K562 (cell line): ENCODE data around the gene ATRIP. TPM values are rescaled to one million over a fixed set of nuclear protein-coding genes. Genes with fewer than 3 reads are reported as not detected.

ENCODE experiments used
- ATAC-seq: fragments of 200-7000 bp; cut with Tn5 transposase; 3 replicates; pipeline ENCODE4 v1.9.1; 2020; ENCODE audit warnings: moderate library complexity
- BruUV-seq: library from RNA; stranded (reverse); fragments of 400-500 nt; replicated peaks from 2 replicates; lab custom pipeline; 2021; lab: Mats Ljungman, UMichigan
- CTCF ChIA-PET: fragments of 300-600 bp; formaldehyde crosslinking; extraction: SDS; loops from one replicate; lab custom pipeline; 2021; ENCODE audit warnings: low intra/inter-chr PET ratio; lab: Yijun Ruan, JAX
- POLR2A ChIA-PET: fragments of 300-600, 350-650 bp; sonication (Branson Sonifier 250); formaldehyde crosslinking; extraction: SDS; loops from one replicate; lab custom pipeline; 2021; ENCODE audit warnings: antibody characterized with exemption, inconsistent platforms; lab: Yijun Ruan, JAX
- DNase-seq, 4 experiments: peaks; one replicate each; pipeline versions ENCODE4 v3.0.0 to v3.0.0-alpha.2; 2011 to 2018; ENCODE audit warnings: low spot score in 3 of 4, mixed read lengths in 3 of 4; ENCODE audit errors: extremely low read depth in 1 of 4
- FAIRE-seq: peaks from 2 replicates; lab custom pipeline; 2011; peaks lifted over from hg19 to GRCh38; lab: Jason Lieb, UNC
- H2AFZ ChIP-seq: 2 replicates; pipeline ENCODE4 v1.6.0; 2011; ENCODE audit warnings: low read depth, low read length, control low read depth, inconsistent platforms
- H3K27ac ChIP-seq: fragments of 200-600 bp; 3 replicates; pipeline ENCODE4 v1.8.0; 2011; ENCODE audit warnings: low read depth, mild to moderate bottlenecking, control low read depth, inconsistent platforms, low read length, moderate library complexity, mixed read lengths; ENCODE audit errors: extremely low read depth
- H3K27me3 ChIP-seq, 2 experiments: fragments of 300-600 bp in 1 of 2; 2 replicates in 1 of 2; 3 replicates in 1 of 2; pipeline versions ENCODE4 v1.6.0 to v1.8.0; 2011; ENCODE audit warnings: inconsistent platforms in 2 of 2, low read length in 2 of 2, mild to moderate bottlenecking in 1 of 2, mixed read lengths in 1 of 2, moderate library complexity in 1 of 2; ENCODE audit not compliant: control insufficient read depth in 2 of 2, insufficient read depth in 2 of 2
- H3K36me3 ChIP-seq: fragments of 300-600 bp; 3 replicates; pipeline ENCODE4 v1.8.0; 2011; ENCODE audit warnings: mild to moderate bottlenecking, low read length, inconsistent platforms; ENCODE audit not compliant: control insufficient read depth, insufficient read depth
- H3K4me1 ChIP-seq, 2 experiments: fragments of 200-600 bp in 1 of 2; replicated peaks in 1 of 2; 2 replicates in 1 of 2; 3 replicates in 1 of 2; pipeline versions ENCODE4 v1.5.1 to v1.8.0; 2011; ENCODE audit warnings: inconsistent platforms in 2 of 2, low read length in 2 of 2, mild to moderate bottlenecking in 1 of 2, mixed read lengths in 1 of 2, moderate library complexity in 1 of 2; ENCODE audit not compliant: control insufficient read depth in 2 of 2, insufficient read depth in 2 of 2
- H3K4me2 ChIP-seq: 2 replicates; pipeline ENCODE4 v1.6.1; 2011; ENCODE audit warnings: low read length, control low read depth, inconsistent platforms, mixed read lengths; ENCODE audit not compliant: insufficient read depth
- H3K4me3 ChIP-seq: fragments of 200-600 bp; sonication (generic), shearing (Covaris generic); 2 replicates; pipeline ENCODE4 v1.5.1; 2016; ENCODE audit warnings: control low read depth, inconsistent platforms
- H3K79me2 ChIP-seq: fragments of 200-600 bp; 3 replicates; pipeline ENCODE4 v1.8.0; 2011; ENCODE audit warnings: low read length, inconsistent platforms; ENCODE audit not compliant: control insufficient read depth, insufficient read depth
- H3K9ac ChIP-seq, 2 experiments: 2 replicates each; pipeline versions ENCODE4 v1.6.0 to v1.6.1; 2011; ENCODE audit warnings: low read depth in 2 of 2, low read length in 2 of 2, control low read depth in 1 of 2, inconsistent platforms in 1 of 2, mild to moderate bottlenecking in 1 of 2, mixed read lengths in 1 of 2; ENCODE audit not compliant: insufficient read depth in 1 of 2
- H3K9me1 ChIP-seq: one replicate; pipeline ENCODE4 v1.6.0; 2011; ENCODE audit warnings: inconsistent platforms, mild to moderate bottlenecking, low read length, moderate library complexity; ENCODE audit not compliant: control insufficient read depth, insufficient read depth
- H3K9me3 ChIP-seq: replicated peaks from 2 replicates; pipeline ENCODE4 v1.5.1; 2011; ENCODE audit warnings: low read depth, low read length, inconsistent platforms; ENCODE audit not compliant: control insufficient read depth, insufficient read depth
- H4K20me1 ChIP-seq: replicated peaks from 2 replicates; pipeline ENCODE4 v1.6.1; 2011; ENCODE audit warnings: low read length, inconsistent platforms, mixed read lengths; ENCODE audit not compliant: control insufficient read depth, insufficient read depth
- CBX5 ChIP-seq: IDR thresholded peaks from 2 replicates; pipeline ENCODE4 v1.6.1; 2014; ENCODE audit warnings: low read depth, borderline replicate concordance
- CHAMP1 ChIP-seq: fragments of 450-650 bp; IDR thresholded peaks from 2 replicates; pipeline ENCODE4 v1.6.1; 2016; ENCODE audit warnings: mild to moderate bottlenecking
- KDM1A ChIP-seq, 2 experiments: fragments of 450-650 bp; IDR thresholded peaks; 2 replicates each; pipeline ENCODE4 v1.6.1; 2016; ENCODE audit warnings: mild to moderate bottlenecking in 2 of 2
- MED1 ChIP-seq: sonication (generic); formaldehyde crosslinking; IDR thresholded peaks from 2 replicates; pipeline ENCODE4 v1.8.1; 2023; ENCODE audit warnings: missing genetic modification reagents, borderline replicate concordance
- MEIS2 ChIP-seq: fragments of 450-650 bp; IDR thresholded peaks from 2 replicates; pipeline ENCODE4 v1.6.1; 2014; ENCODE audit warnings: mild to moderate bottlenecking; ENCODE audit not compliant: partially characterized antibody
- PKNOX1 ChIP-seq: fragments of 450-650 bp; IDR thresholded peaks from 2 replicates; pipeline ENCODE4 v1.6.1; 2016
- PML ChIP-seq: IDR thresholded peaks from 2 replicates; pipeline ENCODE4 v1.6.1; 2012; ENCODE audit warnings: low read length, inconsistent platforms
- RNF2 ChIP-seq: sonication (generic); IDR thresholded peaks from 2 replicates; pipeline ENCODE4 v1.6.1; 2016
- TAF15 ChIP-seq: fragments of 200-400 bp; formaldehyde crosslinking; IDR thresholded peaks from 2 replicates; pipeline ENCODE4 v1.6.1; 2017; ENCODE audit warnings: mild to moderate bottlenecking, low read depth, low read length, moderate library complexity
- ZNF263 ChIP-seq: sonication (generic); formaldehyde crosslinking; IDR thresholded peaks from 2 replicates; pipeline ENCODE4 v1.8.0; 2022; ENCODE audit warnings: mild to moderate bottlenecking, missing genetic modification reagents, borderline replicate concordance
- WGBS: fragments of 100-300 bp; shearing (Covaris generic); methylation state at CpG from one replicate; pipeline ENCODE4 v1.1.6; 2016; ENCODE audit warnings: low coverage, mixed read lengths; ENCODE audit not compliant: insufficient coverage; ENCODE audit errors: missing lambda C conversion rate; 5-methylcytosine and 5-hydroxymethylcytosine counted together
- in situ Hi-C: fragments of 300-500 bp; cut with MboI; formaldehyde crosslinking; loops from 4 replicates; pipeline ENCODE4 v1.15.0; 2018; ENCODE audit warnings: inconsistent platforms, mixed read lengths
- intact Hi-C: fragments of 100-400 bp; cut with micrococcal nuclease; formaldehyde crosslinking; loops from 2 replicates; pipeline ENCODE4 v1.14.2; 2022
- polyA plus RNA-seq, 8 experiments: library from polyadenylated mRNA; depleted of rRNA in 4 of 8; stranded (reverse) in 5 of 8; unstranded in 3 of 8; fragments of >200 nt; fragmentation: Nextera tagmentation in 2 of 8; fragmentation: Illumina TruSeq in 1 of 8; extraction: Ambion mirVana in 2 of 8; extraction: Trizol in 1 of 8; gene quantifications; 2 replicates each; pipeline versions ENCODE4 v1.2.1 to v1.2.3, GENCODE V29; 2011 to 2014; ENCODE audit warnings: inconsistent platforms in 1 of 8, missing spikeins in 1 of 8
- total RNA-seq, 7 experiments: library from RNA; depleted of rRNA in 6 of 7; stranded (reverse); fragments of >200 nt in 6 of 7; fragmentation: Illumina TruSeq in 2 of 7; extraction: Trizol in 2 of 7; gene quantifications; 2 replicates each; pipeline versions ENCODE4 v1.2.1 to v1.2.3, GENCODE V29; 2011 to 2021; ENCODE audit warnings: low replicate concordance in 1 of 7

Gene ATRIP
- total and polyA plus RNA-seq, 9 of the 15 experiments (the other 6 are each of a cell fraction or from before 2014, with no cell fraction given) = 1.7 to 15.7 (median 10.5) TPM

- CTCF ChIA-PET = no interaction called here
- DNase-seq (no peak), ATAC-seq (no peak), FAIRE-seq (no peak)
- H2AFZ ChIP-seq = no peak overlapping the region
- no peaks in the 10 kb centered on the region for H3K9me3 ChIP-seq
- no peak for TF ChIP-seq RNF2
- TF ChIP-seq CHAMP1 = no peak
- TF ChIP-seq MED1 (CRISPR knock-in tag) = no peak
- TF ChIP-seq PML = no peak
- peak; percentile 18 for TF ChIP-seq MEIS2
- no peak for TF ChIP-seq ZNF263 (CRISPR knock-in tag)
- no peak for TF ChIP-seq TAF15
- peak; percentile 53; the same call in 1 of the 2 replicates for TF ChIP-seq PKNOX1
- TF ChIP-seq CBX5 = no peak
- TF ChIP-seq KDM1A (IDR thresholded peaks at IDR 0.05) = 0 out of 4 replicates have a peak, but pooled peaks of 1 of the 2 experiments have one; percentile 12
- no TSS peak for BruUV-seq
- peaks cover 0 to 3% of the 10 kb centered on the region in 2 experiments; a peak in 1 of 5 replicates for H3K4me1 ChIP-seq
- no peaks in the 10 kb centered on the region for H3K79me2 ChIP-seq
- H3K9me1 ChIP-seq = no peaks in the 10 kb centered on the region
- in situ Hi-C loops (no loop called here), intact Hi-C loops (no loop called here)
- peaks cover 5% of the 10 kb centered on the region; the same call in 2 of the 3 replicates for H3K36me3 ChIP-seq
- H3K9ac ChIP-seq = no peak overlapping the region
- WGBS = 19% methylated on average over 8 of the region's 8 CpGs
- no peaks in the 10 kb centered on the region for H4K20me1 ChIP-seq
- H3K27me3 ChIP-seq = no peaks in the 10 kb centered on the region
- no peak overlapping the region for H3K4me2 ChIP-seq
- no peak overlapping the region for H3K27ac ChIP-seq
- no peak overlapping the region for H3K4me3 ChIP-seq
- POLR2A ChIA-PET = interaction anchor here (1.1 kb wide), 1 partner anchor 35 kb away, joined by 4 read pairs; no protein-coding TSS in a partner anchor
These were observed 68.1 kb downstream of the ATRIP start for GRCh38 chr3:48514431-48515227.

Other genes starting within 250 kb of the ATRIP start
Only the 7 nearest of the 17 such genes appear.
- not detected in 2 replicates for gene SPINK8, start 113.1 kb upstream of the ATRIP start, total RNA-seq (2014; rRNA removed)
- gene SPINK8, start 113.1 kb upstream of the ATRIP start, total RNA-seq (2014; rRNA removed; fragmentation: Illumina TruSeq; extraction: Trizol) = not detected in 2 replicates
- not detected in 2 replicates for gene SPINK8, start 113.1 kb upstream of the ATRIP start, total RNA-seq (2015; rRNA removed; fragmentation: Illumina TruSeq; extraction: Trizol)
- not detected in 2 replicates for gene SPINK8, start 113.1 kb upstream of the ATRIP start, total RNA-seq (2021)
- not detected in 2 replicates for gene SPINK8, start 113.1 kb upstream of the ATRIP start, polyA plus RNA-seq (2011; rRNA removed)
- not detected in 2 replicates for gene SPINK8, start 113.1 kb upstream of the ATRIP start, polyA plus RNA-seq (2014; fragmentation: Illumina TruSeq; extraction: Trizol)
- not detected for gene SPINK8, start 113.1 kb upstream of the ATRIP start, polyA plus RNA-seq (2014; fragmentation: Nextera tagmentation; extraction: Ambion mirVana)
- not detected in 2 replicates for gene SPINK8, start 113.1 kb upstream of the ATRIP start, polyA plus RNA-seq (2014; rRNA removed)
- not detected in 2 replicates for gene FBXW12, start 74.5 kb upstream of the ATRIP start, total RNA-seq (2014; rRNA removed)
- gene FBXW12, start 74.5 kb upstream of the ATRIP start, total RNA-seq (2014; rRNA removed; fragmentation: Illumina TruSeq; extraction: Trizol) = not detected in 2 replicates
- gene FBXW12, start 74.5 kb upstream of the ATRIP start, total RNA-seq (2015; rRNA removed; fragmentation: Illumina TruSeq; extraction: Trizol) = 0.11 TPM in 1 of 2 replicates, not detected in the other
- not detected in 2 replicates for gene FBXW12, start 74.5 kb upstream of the ATRIP start, total RNA-seq (2021)
- 0.06 and 0.24 TPM in 2 replicates for gene FBXW12, start 74.5 kb upstream of the ATRIP start, polyA plus RNA-seq (2011; rRNA removed)
- not detected in 2 replicates for gene FBXW12, start 74.5 kb upstream of the ATRIP start, polyA plus RNA-seq (2014; fragmentation: Illumina TruSeq; extraction: Trizol)
- gene FBXW12, start 74.5 kb upstream of the ATRIP start, polyA plus RNA-seq (2014; fragmentation: Nextera tagmentation; extraction: Ambion mirVana) = under 1 TPM; 0.04 to 0.07 TPM
- gene FBXW12, start 74.5 kb upstream of the ATRIP start, polyA plus RNA-seq (2014; rRNA removed) = 0.30 TPM in 1 of 2 replicates, not detected in the other
- 11.2 and 12.7 TPM in 2 replicates for gene PLXNB1, start 16.7 kb upstream of the ATRIP start, total RNA-seq (2014; rRNA removed)
- gene PLXNB1, start 16.7 kb upstream of the ATRIP start, total RNA-seq (2014; rRNA removed; fragmentation: Illumina TruSeq; extraction: Trizol) = 2.1 and 3.9 TPM in 2 replicates
- 6.0 and 6.3 TPM in 2 replicates for gene PLXNB1, start 16.7 kb upstream of the ATRIP start, total RNA-seq (2015; rRNA removed; fragmentation: Illumina TruSeq; extraction: Trizol)
- 11.4 and 13.9 TPM in 2 replicates for gene PLXNB1, start 16.7 kb upstream of the ATRIP start, total RNA-seq (2021)
- gene PLXNB1, start 16.7 kb upstream of the ATRIP start, polyA plus RNA-seq (2011; rRNA removed) = 6.0 and 16.7 TPM in 2 replicates
- gene PLXNB1, start 16.7 kb upstream of the ATRIP start, polyA plus RNA-seq (2014; fragmentation: Illumina TruSeq; extraction: Trizol) = 7.3 and 9.2 TPM in 2 replicates
- gene PLXNB1, start 16.7 kb upstream of the ATRIP start, polyA plus RNA-seq (2014; fragmentation: Nextera tagmentation; extraction: Ambion mirVana) = under 1 TPM; 0.17 to 0.24 TPM
- gene PLXNB1, start 16.7 kb upstream of the ATRIP start, polyA plus RNA-seq (2014; rRNA removed) = 10.6 and 17.4 TPM in 2 replicates
- 17.4 and 20.8 TPM in 2 replicates for gene CCDC51, start 6.6 kb upstream of the ATRIP start, total RNA-seq (2014; rRNA removed)
- 10.2 and 14.0 TPM in 2 replicates for gene CCDC51, start 6.6 kb upstream of the ATRIP start, total RNA-seq (2014; rRNA removed; fragmentation: Illumina TruSeq; extraction: Trizol)
- gene CCDC51, start 6.6 kb upstream of the ATRIP start, total RNA-seq (2015; rRNA removed; fragmentation: Illumina TruSeq; extraction: Trizol) = 17.3 and 18.6 TPM in 2 replicates
- 12.8 and 15.7 TPM in 2 replicates for gene CCDC51, start 6.6 kb upstream of the ATRIP start, total RNA-seq (2021)
- gene CCDC51, start 6.6 kb upstream of the ATRIP start, polyA plus RNA-seq (2011; rRNA removed) = 16.0 and 16.5 TPM in 2 replicates
- 15.7 and 18.0 TPM in 2 replicates for gene CCDC51, start 6.6 kb upstream of the ATRIP start, polyA plus RNA-seq (2014; fragmentation: Illumina TruSeq; extraction: Trizol)
- gene CCDC51, start 6.6 kb upstream of the ATRIP start, polyA plus RNA-seq (2014; fragmentation: Nextera tagmentation; extraction: Ambion mirVana) = 1 to 10 TPM; 6.5 to 6.8 TPM
- 16.5 and 18.0 TPM in 2 replicates for gene CCDC51, start 6.6 kb upstream of the ATRIP start, polyA plus RNA-seq (2014; rRNA removed)
- gene TMA7, start 6.5 kb upstream of the ATRIP start, total RNA-seq (2014; rRNA removed) = 587 and 775 TPM in 2 replicates
- gene TMA7, start 6.5 kb upstream of the ATRIP start, total RNA-seq (2014; rRNA removed; fragmentation: Illumina TruSeq; extraction: Trizol) = 389 and 394 TPM in 2 replicates
- 476 and 486 TPM in 2 replicates for gene TMA7, start 6.5 kb upstream of the ATRIP start, total RNA-seq (2015; rRNA removed; fragmentation: Illumina TruSeq; extraction: Trizol)
- 201 and 209 TPM in 2 replicates for gene TMA7, start 6.5 kb upstream of the ATRIP start, total RNA-seq (2021)
- gene TMA7, start 6.5 kb upstream of the ATRIP start, polyA plus RNA-seq (2011; rRNA removed) = 160 and 232 TPM in 2 replicates
- 318 and 361 TPM in 2 replicates for gene TMA7, start 6.5 kb upstream of the ATRIP start, polyA plus RNA-seq (2014; fragmentation: Illumina TruSeq; extraction: Trizol)
- 100 to 1,000 TPM; 835 to 942 TPM for gene TMA7, start 6.5 kb upstream of the ATRIP start, polyA plus RNA-seq (2014; fragmentation: Nextera tagmentation; extraction: Ambion mirVana)
- gene TMA7, start 6.5 kb upstream of the ATRIP start, polyA plus RNA-seq (2014; rRNA removed) = 810 and 1,003 TPM in 2 replicates
- gene SHISA5, start 57.4 kb downstream of the ATRIP start, total RNA-seq (2014; rRNA removed) = 58.8 and 85.0 TPM in 2 replicates
- 29.4 and 33.9 TPM in 2 replicates for gene SHISA5, start 57.4 kb downstream of the ATRIP start, total RNA-seq (2014; rRNA removed; fragmentation: Illumina TruSeq; extraction: Trizol)
- 49.8 and 50.3 TPM in 2 replicates for gene SHISA5, start 57.4 kb downstream of the ATRIP start, total RNA-seq (2015; rRNA removed; fragmentation: Illumina TruSeq; extraction: Trizol)
- gene SHISA5, start 57.4 kb downstream of the ATRIP start, total RNA-seq (2021) = 85.8 and 88.2 TPM in 2 replicates
- 56.1 and 69.6 TPM in 2 replicates for gene SHISA5, start 57.4 kb downstream of the ATRIP start, polyA plus RNA-seq (2011; rRNA removed)
- 62.2 and 92.3 TPM in 2 replicates for gene SHISA5, start 57.4 kb downstream of the ATRIP start, polyA plus RNA-seq (2014; fragmentation: Illumina TruSeq; extraction: Trizol)
- 10 to 100 TPM in 1 of 2 experiments, 1 to 10 TPM in 1; 8.4 to 11.4 TPM for gene SHISA5, start 57.4 kb downstream of the ATRIP start, polyA plus RNA-seq (2014; fragmentation: Nextera tagmentation; extraction: Ambion mirVana)
- gene SHISA5, start 57.4 kb downstream of the ATRIP start, polyA plus RNA-seq (2014; rRNA removed) = 56.5 and 68.2 TPM in 2 replicates
- gene PFKFB4, start 110.1 kb downstream of the ATRIP start, total RNA-seq (2014; rRNA removed) = 15.3 and 16.6 TPM in 2 replicates
- gene PFKFB4, start 110.1 kb downstream of the ATRIP start, total RNA-seq (2014; rRNA removed; fragmentation: Illumina TruSeq; extraction: Trizol) = 9.6 and 11.3 TPM in 2 replicates
- gene PFKFB4, start 110.1 kb downstream of the ATRIP start, total RNA-seq (2015; rRNA removed; fragmentation: Illumina TruSeq; extraction: Trizol) = 12.9 and 14.7 TPM in 2 replicates
- gene PFKFB4, start 110.1 kb downstream of the ATRIP start, total RNA-seq (2021) = 13.5 and 15.8 TPM in 2 replicates
- 56.3 and 71.4 TPM in 2 replicates for gene PFKFB4, start 110.1 kb downstream of the ATRIP start, polyA plus RNA-seq (2011; rRNA removed)
- 13.8 and 14.5 TPM in 2 replicates for gene PFKFB4, start 110.1 kb downstream of the ATRIP start, polyA plus RNA-seq (2014; fragmentation: Illumina TruSeq; extraction: Trizol)
- gene PFKFB4, start 110.1 kb downstream of the ATRIP start, polyA plus RNA-seq (2014; fragmentation: Nextera tagmentation; extraction: Ambion mirVana) = 1 to 10 TPM in 1 of 2 experiments, under 1 TPM in 1; 0.92 to 1.6 TPM
- 13.2 and 14.0 TPM in 2 replicates for gene PFKFB4, start 110.1 kb downstream of the ATRIP start, polyA plus RNA-seq (2014; rRNA removed)